ENCODE results near the gene ERN1. TPM values are rescaled to one million over a fixed set of nuclear protein-coding genes. Genes with fewer than 3 reads are reported as not detected.

ERN1 gene
- total RNA-seq, 1 experiment from 2014 or later = 8.0 TPM

DNA sequence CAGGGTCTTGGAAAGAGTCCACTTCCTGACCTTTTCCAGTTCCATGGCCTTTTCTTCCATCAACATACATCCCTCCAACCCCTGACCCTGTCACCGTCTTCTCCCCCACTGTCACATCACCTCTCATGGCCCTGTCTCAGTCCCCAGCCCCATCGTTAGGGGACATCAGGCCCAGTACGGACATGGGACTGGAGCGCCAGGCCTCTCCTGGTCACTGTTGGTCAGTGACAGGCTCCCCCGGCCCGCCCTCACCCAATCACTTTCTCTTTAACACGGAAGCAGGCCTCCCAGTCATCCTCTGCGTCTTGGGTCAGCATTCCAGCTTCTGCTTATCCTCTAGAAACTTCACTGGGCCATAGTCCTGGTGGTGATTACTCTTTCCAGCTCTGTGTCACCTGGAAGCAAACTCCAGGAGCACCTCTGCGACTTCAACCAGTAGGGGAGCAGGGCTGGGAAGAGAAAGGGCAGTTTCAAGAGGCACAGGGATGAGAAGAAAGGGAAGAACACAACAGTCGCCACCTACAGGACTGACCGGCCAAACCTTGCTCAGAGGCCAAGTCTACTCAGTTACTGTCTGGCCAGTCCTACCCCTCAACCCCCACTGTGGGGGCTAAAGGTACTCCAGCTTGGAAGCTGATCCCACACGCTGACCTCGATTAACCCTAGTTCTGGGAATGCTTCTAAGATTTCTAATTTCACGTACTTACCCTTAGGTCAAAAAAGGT, 93.6 kb downstream of the ERN1 start:
- ChIA-PET POLR2A (ENCODE audit: low non-redundant PET) (no interaction called here), CTCF (no interaction called here)
- no peaks in the 10 kb centered on the region for H3K36me3 ChIP-seq (ENCODE audit: insufficient read depth, low read length, poor library complexity, severe bottlenecking)

DNA sequence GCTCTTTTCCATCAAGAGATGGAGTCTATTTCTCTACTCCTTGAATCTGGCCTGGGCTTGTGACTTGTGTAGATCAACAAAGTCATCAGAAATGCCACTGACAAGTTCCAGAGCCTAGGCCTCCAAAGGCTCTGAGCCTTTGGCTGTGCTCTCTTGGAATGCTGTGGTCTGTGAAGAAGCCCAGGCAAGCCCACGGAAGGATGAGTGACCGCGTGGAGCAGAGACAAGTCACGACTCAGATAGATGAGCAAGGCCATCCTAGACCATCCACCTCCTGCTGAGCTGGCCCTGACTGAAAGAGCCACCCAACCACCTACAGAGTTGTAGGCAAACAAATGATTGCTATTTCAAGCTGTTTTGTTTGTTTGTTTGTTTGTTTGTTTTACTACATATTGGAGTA, 97.9 kb downstream of the ERN1 start:
- Histone ChIP-seq H3K36me3 (ENCODE audit: insufficient read depth, low read length, poor library complexity, severe bottlenecking) (no peaks in the 10 kb centered on the region), H3K4me1 (ENCODE audit: insufficient read depth, low read length, poor library complexity, severe bottlenecking) (no peaks in the 10 kb centered on the region), H3K9me3 (ENCODE audit: low read depth, low read length, poor library complexity, severe bottlenecking) (no peaks in the 10 kb centered on the region), H3K27me3 (replicated peaks; ENCODE audit: insufficient read depth, low read depth, low read length, poor library complexity) (no peaks in the 10 kb centered on the region), H3K4me3 (ENCODE audit: low read depth, low read length, poor library complexity, severe bottlenecking) (no peak overlapping the region), H3K27ac (ENCODE audit: low read depth, low read length, poor library complexity, severe bottlenecking) (no peak overlapping the region)
- intact Hi-C loops (cut with micrococcal nuclease; ENCODE audit: unreplicated experiment) = no loop called here
- no peak for TF ChIP-seq EZH2 (IDR thresholded peaks at IDR 0.05; ENCODE audit: borderline replicate concordance, low read depth, low read length, poor library complexity, severe bottlenecking)
- TF ChIP-seq, protein P1, sequence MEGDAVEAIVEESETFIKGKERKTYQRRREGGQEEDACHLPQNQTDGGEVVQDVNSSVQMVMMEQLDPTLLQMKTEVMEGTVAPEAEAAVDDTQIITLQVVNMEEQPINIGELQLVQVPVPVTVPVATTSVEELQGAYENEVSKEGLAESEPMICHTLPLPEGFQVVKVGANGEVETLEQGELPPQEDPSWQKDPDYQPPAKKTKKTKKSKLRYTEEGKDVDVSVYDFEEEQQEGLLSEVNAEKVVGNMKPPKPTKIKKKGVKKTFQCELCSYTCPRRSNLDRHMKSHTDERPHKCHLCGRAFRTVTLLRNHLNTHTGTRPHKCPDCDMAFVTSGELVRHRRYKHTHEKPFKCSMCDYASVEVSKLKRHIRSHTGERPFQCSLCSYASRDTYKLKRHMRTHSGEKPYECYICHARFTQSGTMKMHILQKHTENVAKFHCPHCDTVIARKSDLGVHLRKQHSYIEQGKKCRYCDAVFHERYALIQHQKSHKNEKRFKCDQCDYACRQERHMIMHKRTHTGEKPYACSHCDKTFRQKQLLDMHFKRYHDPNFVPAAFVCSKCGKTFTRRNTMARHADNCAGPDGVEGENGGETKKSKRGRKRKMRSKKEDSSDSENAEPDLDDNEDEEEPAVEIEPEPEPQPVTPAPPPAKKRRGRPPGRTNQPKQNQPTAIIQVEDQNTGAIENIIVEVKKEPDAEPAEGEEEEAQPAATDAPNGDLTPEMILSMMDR (conservative IDR thresholded peaks at IDR 0.05; ENCODE audit: low read depth, low read length) = no peak
- BruUV-seq (replicated peaks) = no TSS peak
- ChIA-PET POLR2A (ENCODE audit: low non-redundant PET) (no interaction called here), CTCF (interaction anchor here (1.0 kb wide), 1 partner anchor 102 kb away, joined by 5 read pairs; no protein-coding TSS in a partner anchor)
- DNase-seq (ENCODE audit: low spot score) = no peak

More for the DNA sequence above, 93.6 kb downstream of the ERN1 start:
- intact Hi-C loops (cut with micrococcal nuclease; ENCODE audit: unreplicated experiment) = no loop called here
- no peak overlapping the region for H3K27ac ChIP-seq (ENCODE audit: low read depth, low read length, poor library complexity, severe bottlenecking)
- no peaks in the 10 kb centered on the region for H3K27me3 ChIP-seq (replicated peaks; ENCODE audit: insufficient read depth, low read depth, low read length, poor library complexity)
- no peak for DNase-seq (ENCODE audit: low spot score)
- no TSS peak for BruUV-seq (replicated peaks)
- no peaks in the 10 kb centered on the region for H3K9me3 ChIP-seq (ENCODE audit: low read depth, low read length, poor library complexity, severe bottlenecking)
- TF ChIP-seq, protein P1 (conservative IDR thresholded peaks at IDR 0.05; ENCODE audit: low read depth, low read length) = no peak
- no peak for TF ChIP-seq EZH2 (IDR thresholded peaks at IDR 0.05; ENCODE audit: borderline replicate concordance, low read depth, low read length, poor library complexity, severe bottlenecking)
- H3K4me3 ChIP-seq (ENCODE audit: low read depth, low read length, poor library complexity, severe bottlenecking) = no peak overlapping the region
- no peaks in the 10 kb centered on the region for H3K4me1 ChIP-seq (ENCODE audit: insufficient read depth, low read length, poor library complexity, severe bottlenecking)

- BruUV-seq (replicated peaks) = no TSS peak
- Histone ChIP-seq H3K27ac (ENCODE audit: low read depth, low read length, poor library complexity, severe bottlenecking) (no peak overlapping the region), H3K27me3 (replicated peaks; ENCODE audit: insufficient read depth, low read depth, low read length, poor library complexity) (no peaks in the 10 kb centered on the region), H3K9me3 (ENCODE audit: low read depth, low read length, poor library complexity, severe bottlenecking) (no peaks in the 10 kb centered on the region), H3K36me3 (ENCODE audit: insufficient read depth, low read length, poor library complexity, severe bottlenecking) (no peaks in the 10 kb centered on the region), H3K4me3 (ENCODE audit: low read depth, low read length, poor library complexity, severe bottlenecking) (no peak overlapping the region), H3K4me1 (ENCODE audit: insufficient read depth, low read length, poor library complexity, severe bottlenecking) (no peaks in the 10 kb centered on the region)
- CTCF ChIA-PET = interaction anchor here (0.5 to 3.8 kb wide), 7 partner anchors 10 to 253 kb away, joined by 3 to 100 read pairs (median 5); no protein-coding TSS in a partner anchor
- DNase-seq (ENCODE audit: low spot score) = peak; percentile 68
- TF ChIP-seq, protein P1 (conservative IDR thresholded peaks at IDR 0.05; ENCODE audit: low read depth, low read length) = peak; percentile 76
- no peak for TF ChIP-seq EZH2 (IDR thresholded peaks at IDR 0.05; ENCODE audit: borderline replicate concordance, low read depth, low read length, poor library complexity, severe bottlenecking)
- POLR2A ChIA-PET (ENCODE audit: low non-redundant PET) = no interaction called here
- intact Hi-C loops (cut with micrococcal nuclease; ENCODE audit: unreplicated experiment) = loop anchor here (1.0 to 5.0 kb wide), 3 partner anchors 104 to 253 kb away; partner anchors contain the start of gene GH1
Observed at GRCh38 chr17:64028874-64029464, 101.0 kb downstream of the ERN1 start.
